Upper lobe of right lung (tissue), 1 donor: ENCODE measurements around the gene IQSEC1. TPM values are rescaled to one million over a fixed set of nuclear protein-coding genes. Genes with fewer than 3 reads are reported as not detected.

Experiments
- ATAC-seq: fragments of 200-7000 bp; cut with Tn5 transposase; one replicate; pipeline ENCODE4 v1.9.1; 2020; ENCODE audit warnings: mild to moderate bottlenecking, moderate library complexity
- DNase-seq: peaks from one replicate; pipeline ENCODE4 v3.0.0-alpha.2; 2020
- H3K27ac ChIP-seq: fragments of 200-600 bp; one replicate; pipeline ENCODE4 v1.8.0; 2022
- H3K27me3 ChIP-seq: fragments of 200-600 bp; one replicate; pipeline ENCODE4 v1.8.0; 2022; ENCODE audit warnings: mild to moderate bottlenecking
- H3K36me3 ChIP-seq: fragments of 200-600 bp; one replicate; pipeline ENCODE4 v1.8.0; 2022
- H3K4me1 ChIP-seq: fragments of 200-600 bp; one replicate; pipeline ENCODE4 v1.8.0; 2022
- H3K4me3 ChIP-seq: fragments of 200-600 bp; one replicate; pipeline ENCODE4 v1.8.0; 2022; ENCODE audit warnings: mild to moderate bottlenecking
- H3K9me3 ChIP-seq: fragments of 200-600 bp; one replicate; pipeline ENCODE4 v1.8.0; 2022
- CTCF ChIP-seq: fragments of 200-600 bp; IDR thresholded peaks from one replicate; pipeline ENCODE4 v1.8.0; 2022; ENCODE audit warnings: antibody characterized with exemption
- intact Hi-C: fragments of 100-400 bp; cut with DNase I; formaldehyde crosslinking; loops from one replicate; pipeline ENCODE4 v1.11.0; 2022
- total RNA-seq: library from RNA; stranded (reverse); fragmentation: NEBNext Ultra II Directional; extraction: Animal tissue kit (Norgen Biotek cat#: 25700); gene quantifications from one replicate; pipeline ENCODE4 v1.2.1, GENCODE V29; 2021
- donor health status: DM: no; HTN: yes; CAD: no; lungs with severe emphysema.

The IQSEC1 gene
- total RNA-seq, 1 donor from 2014 or later, result 61.6 TPM

- TF ChIP-seq CTCF, result no peak
- Histone ChIP-seq H3K9me3 (no peaks in the 10 kb centered on the region), H3K27ac (no peak overlapping the region), H3K27me3 (no peaks in the 10 kb centered on the region), H3K36me3 (no peaks in the 10 kb centered on the region), H3K4me1 (no peaks in the 10 kb centered on the region), H3K4me3 (no peak overlapping the region)
- DNase-seq (no peak), ATAC-seq (no peak)
- intact Hi-C loops, result no loop called here
Measured at GRCh38 chr3:13026534-13026933, 46.7 kb downstream of the IQSEC1 start.

GRCh38 chr3:13025778-13026518 is 47.3 kb downstream of the IQSEC1 start:
- Histone ChIP-seq H3K4me3 (no peak overlapping the region), H3K4me1 (no peaks in the 10 kb centered on the region), H3K27ac (no peak overlapping the region), H3K27me3 (no peaks in the 10 kb centered on the region), H3K36me3 (no peaks in the 10 kb centered on the region), H3K9me3 (no peaks in the 10 kb centered on the region)
- DNase-seq (peak; percentile 39), ATAC-seq (no peak)
- TF ChIP-seq CTCF, result no peak
- intact Hi-C loops, result no loop called here

- no peaks in the 10 kb centered on the region for H3K4me1 ChIP-seq
- H3K36me3 ChIP-seq, result no peaks in the 10 kb centered on the region
- no peaks in the 10 kb centered on the region for H3K27me3 ChIP-seq
- H3K9me3 ChIP-seq, result no peaks in the 10 kb centered on the region
- DNase-seq (peak; percentile 72), ATAC-seq (peak; percentile 80)
- intact Hi-C loops, result no loop called here
- no peak overlapping the region for H3K27ac ChIP-seq
- TF ChIP-seq CTCF, result no peak
- no peak overlapping the region for H3K4me3 ChIP-seq
Measured at GRCh38 chr3:13025090-13025489, 48.1 kb downstream of the IQSEC1 start.

GRCh38 chr3:13024765-13025065 is 48.5 kb downstream of the IQSEC1 start:
- H3K4me1 ChIP-seq, result peaks cover 2% of the 10 kb centered on the region
- intact Hi-C loops, result no loop called here
- H3K4me3 ChIP-seq, result no peak overlapping the region
- H3K36me3 ChIP-seq, result no peaks in the 10 kb centered on the region
- ATAC-seq, result no peak
- no peaks in the 10 kb centered on the region for H3K9me3 ChIP-seq
- no peak overlapping the region for H3K27ac ChIP-seq
- no peak for TF ChIP-seq CTCF
- DNase-seq, result peak; percentile 1
- H3K27me3 ChIP-seq, result no peaks in the 10 kb centered on the region

- no peak overlapping the region for H3K4me3 ChIP-seq
- H3K36me3 ChIP-seq, result no peaks in the 10 kb centered on the region
- no peaks in the 10 kb centered on the region for H3K9me3 ChIP-seq
- H3K27me3 ChIP-seq, result no peaks in the 10 kb centered on the region
- no peak for TF ChIP-seq CTCF
- DNase-seq (no peak), ATAC-seq (no peak)
- no peak overlapping the region for H3K27ac ChIP-seq
- intact Hi-C loops, result no loop called here
- peaks cover 7% of the 10 kb centered on the region for H3K4me1 ChIP-seq
Measured at GRCh38 chr3:13023971-13024764, 49.1 kb downstream of the IQSEC1 start.
